Smooth muscle cell (in vitro differentiated cells): ENCODE data around the gene PCP4. TPM values are rescaled to one million over a fixed set of nuclear protein-coding genes. Genes with fewer than 3 reads are reported as not detected.

ENCODE experiments used
- DNase-seq: peaks from one replicate; lab custom pipeline; 2025; ENCODE audit not compliant: unreplicated experiment; lab: John Stamatoyannopoulos, UW
- H2AFZ ChIP-seq: fragments of 200-600 bp; sonication (generic); 2 replicates; pipeline ENCODE4 v1.6.0; 2016; ENCODE audit warnings: antibody characterized with exemption, low read depth, mild to moderate bottlenecking
- H3F3A ChIP-seq: fragments of 200-600 bp; sonication (generic); 2 replicates; pipeline ENCODE4 v1.6.0; 2017; ENCODE audit warnings: antibody characterized with exemption, low read depth
- H3K27ac ChIP-seq: fragments of 200-600 bp; sonication (generic); 2 replicates; pipeline ENCODE4 v1.5.1; 2016; ENCODE audit warnings: low read depth, mild to moderate bottlenecking
- H3K27me3 ChIP-seq: fragments of 200-600 bp; sonication (generic); 2 replicates; pipeline ENCODE4 v1.6.1; 2016; ENCODE audit warnings: low read depth, mild to moderate bottlenecking
- H3K36me3 ChIP-seq: fragments of 200-600 bp; sonication (generic); 2 replicates; pipeline ENCODE4 v1.5.1; 2016; ENCODE audit warnings: low read depth
- H3K4me1 ChIP-seq: fragments of 200-600 bp; sonication (generic); 2 replicates; pipeline ENCODE4 v1.5.1; 2016; ENCODE audit warnings: low read depth
- H3K4me2 ChIP-seq: fragments of 200-600 bp; sonication (generic); 2 replicates; pipeline ENCODE4 v1.6.0; 2016; ENCODE audit warnings: mild to moderate bottlenecking
- H3K4me3 ChIP-seq: fragments of 200-600 bp; sonication (generic); 2 replicates; pipeline ENCODE4 v1.5.1; 2016; ENCODE audit warnings: mild to moderate bottlenecking
- H3K79me2 ChIP-seq: fragments of 200-600 bp; sonication (generic); 2 replicates; pipeline ENCODE4 v1.6.0; 2016; ENCODE audit warnings: low read depth, mild to moderate bottlenecking
- H3K9ac ChIP-seq: fragments of 200-600 bp; sonication (generic); 2 replicates; pipeline ENCODE4 v1.6.0; 2016; ENCODE audit warnings: low read depth
- H3K9me3 ChIP-seq: fragments of 200-600 bp; sonication (generic); replicated peaks from 2 replicates; pipeline ENCODE4 v1.5.1; 2016; ENCODE audit warnings: low read depth
- H4K20me1 ChIP-seq: fragments of 200-600 bp; sonication (generic); 2 replicates; pipeline ENCODE4 v1.6.0; 2016; ENCODE audit warnings: low read depth
- CTCF ChIP-seq: fragments of 200-600 bp; sonication (generic); IDR thresholded peaks from 2 replicates; pipeline ENCODE4 v1.5.1; 2017; ENCODE audit warnings: borderline replicate concordance, mild to moderate bottlenecking, antibody characterized with exemption; ENCODE audit not compliant: insufficient read depth, poor library complexity, severe bottlenecking
- WGBS: methylation state at CpG from one replicate; pipeline ENCODE4 v1.1.7; 2016; ENCODE audit warnings: low lambda C conversion rate; 5-methylcytosine and 5-hydroxymethylcytosine counted together
- polyA plus RNA-seq: library from polyadenylated mRNA; unstranded; fragments of >200 nt; fragmentation: Nextera tagmentation; extraction: Ambion mirVana; gene quantifications from 2 replicates; pipeline ENCODE4 v1.2.1, GENCODE V29; 2016
- total RNA-seq: library from RNA; depleted of rRNA; stranded (reverse); fragments of >200 nt; gene quantifications from 2 replicates; pipeline ENCODE4 v1.2.3, GENCODE V29; 2014

Gene PCP4
- total and polyA plus RNA-seq, 2 experiments from 2014 or later: not detected

GRCh38 chr21:39851002-39851618 is 16.1 kb upstream of the PCP4 start:
- no peaks in the 10 kb centered on the region for H3K27me3 ChIP-seq
- H4K20me1 ChIP-seq: no peaks in the 10 kb centered on the region
- H3K79me2 ChIP-seq: no peaks in the 10 kb centered on the region
- no peak overlapping the region for H2AFZ ChIP-seq
- no peaks in the 10 kb centered on the region for H3K36me3 ChIP-seq
- no peak for TF ChIP-seq CTCF
- H3F3A ChIP-seq: no peaks in the 10 kb centered on the region
- H3K4me2 ChIP-seq: no peak overlapping the region
- 98% methylated on average over 7 of the region's 7 CpGs for WGBS
- H3K9me3 ChIP-seq: no peaks in the 10 kb centered on the region
- no peak overlapping the region for H3K9ac ChIP-seq
- no peak overlapping the region for H3K4me3 ChIP-seq
- no peaks in the 10 kb centered on the region for H3K4me1 ChIP-seq
- no peak overlapping the region for H3K27ac ChIP-seq
- DNase-seq: no peak

- Histone ChIP-seq H3F3A (no peaks in the 10 kb centered on the region), H3K27ac (no peak overlapping the region), H3K4me3 (no peak overlapping the region), H3K79me2 (no peaks in the 10 kb centered on the region), H3K36me3 (no peaks in the 10 kb centered on the region), H3K9ac (no peak overlapping the region), H3K4me1 (no peaks in the 10 kb centered on the region), H2AFZ (no peak overlapping the region), H3K4me2 (no peak overlapping the region), H3K27me3 (no peaks in the 10 kb centered on the region), H3K9me3 (no peaks in the 10 kb centered on the region), H4K20me1 (no peaks in the 10 kb centered on the region)
- no peak for DNase-seq
- TF ChIP-seq CTCF: no peak
- WGBS: 63% methylated on average over 5 of the region's 5 CpGs
Measured at GRCh38 chr21:39852021-39852721, 15.1 kb upstream of the PCP4 start.

- WGBS: 93% methylated on average over 14 of the region's 14 CpGs
Measured at GRCh38 chr21:39852726-39853500, 14.3 kb upstream of the PCP4 start.

More at GRCh38 chr21:39852726-39853500, 14.3 kb upstream of the PCP4 start:
- Histone ChIP-seq H3K4me1 (no peaks in the 10 kb centered on the region), H3K36me3 (no peaks in the 10 kb centered on the region), H3K9ac (no peak overlapping the region), H3K79me2 (no peaks in the 10 kb centered on the region), H4K20me1 (no peaks in the 10 kb centered on the region), H3K4me2 (no peak overlapping the region), H3K4me3 (no peak overlapping the region), H2AFZ (no peak overlapping the region), H3K27me3 (no peaks in the 10 kb centered on the region), H3K9me3 (no peaks in the 10 kb centered on the region), H3K27ac (no peak overlapping the region), H3F3A (no peaks in the 10 kb centered on the region)
- no peak for TF ChIP-seq CTCF
- no peak for DNase-seq
